Tibial artery (tissue), 4 donors: Measurements from ENCODE around the gene MYZAP.

ENCODE experiments used
- DNase-seq, 2 donors: peaks; one replicate each; pipeline ENCODE4 v3.0.0-alpha.2; 2019
- H3K27ac ChIP-seq, 2 donors: fragments of 200-600 bp; sonication (generic) in 1 of 2; 1 replicate in 1 of 2; 2 replicates in 1 of 2; pipeline ENCODE4 v1.5.1; 2018 to 2019; ENCODE audit warnings: mild to moderate bottlenecking in 1 of 2
- H3K27me3 ChIP-seq, 2 donors: fragments of 200-600 bp; sonication (generic) in 1 of 2; one replicate each; pipeline versions ENCODE4 v1.5.1 to v1.6.0; 2016 to 2019
- H3K36me3 ChIP-seq, 3 donors: fragments of 200-600 bp; sonication (generic) in 2 of 3; one replicate each; pipeline ENCODE4 v1.5.1; 2016 to 2019; ENCODE audit warnings: mild to moderate bottlenecking in 2 of 3
- H3K4me1 ChIP-seq, 4 donors: fragments of 200-600 bp; sonication (generic) in 2 of 4; 1 replicate in 3 of 4; 2 replicates in 1 of 4; pipeline ENCODE4 v1.5.1; 2016 to 2019
- H3K4me3 ChIP-seq, 2 donors: fragments of 200-600 bp; sonication (generic) in 1 of 2; 1 replicate in 1 of 2; 2 replicates in 1 of 2; pipeline ENCODE4 v1.5.1; 2018 to 2019; ENCODE audit warnings: mild to moderate bottlenecking in 2 of 2
- H3K9me3 ChIP-seq, 3 donors: fragments of 200-600 bp; sonication (generic) in 1 of 3; one replicate each; pipeline ENCODE4 v1.5.1; 2016 to 2019
- intact Hi-C: fragments of 100-400 bp; cut with DNase I; formaldehyde crosslinking; loops from one replicate; pipeline ENCODE4 v1.15.0; 2023; ENCODE audit warnings: low total_unique reads
- TF ChIP-seq, protein P1 (sequence below), 2 experiments: fragments of 200-600 bp in 1 of 2; fragments of 450-650 bp in 1 of 2; IDR thresholded peaks; one replicate each; pipeline ENCODE4 v1.5.1; 2017 to 2019; ENCODE audit warnings: antibody characterized with exemption in 2 of 2, mild to moderate bottlenecking in 1 of 2, moderate library complexity in 1 of 2

The MYZAP gene

DNA sequence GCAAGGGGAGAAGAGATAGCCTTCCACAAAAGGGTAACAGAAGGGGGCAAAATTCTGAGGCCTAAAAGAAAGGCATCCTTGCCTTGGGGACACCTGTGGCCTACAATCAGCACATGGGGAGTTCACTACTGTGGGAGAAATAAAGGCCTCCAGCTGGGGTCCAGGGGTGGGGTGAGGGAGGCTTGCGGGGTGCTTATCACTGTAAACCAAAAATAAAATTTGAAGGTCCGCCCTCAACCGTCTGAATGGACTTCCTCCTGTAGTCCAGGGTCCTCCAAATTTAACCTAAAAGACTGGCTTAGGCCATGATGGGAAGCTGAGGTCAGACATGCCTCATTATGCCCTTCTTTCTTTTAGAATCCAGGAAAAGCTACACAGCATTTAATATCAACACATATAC is 112.7 kb downstream of the MYZAP start:
- peaks cover 0 to 18% (median 12%) of the 10 kb centered on the region in 4 donors for H3K4me1 ChIP-seq
- no peak overlapping the region for H3K27ac ChIP-seq
- peaks cover 0 to 5% (median 0%) of the 10 kb centered on the region in 3 donors for H3K36me3 ChIP-seq
- intact Hi-C loops = no loop called here
- H3K9me3 ChIP-seq = no peaks in the 10 kb centered on the region
- H3K27me3 ChIP-seq = no peaks in the 10 kb centered on the region
- TF ChIP-seq, protein P1, sequence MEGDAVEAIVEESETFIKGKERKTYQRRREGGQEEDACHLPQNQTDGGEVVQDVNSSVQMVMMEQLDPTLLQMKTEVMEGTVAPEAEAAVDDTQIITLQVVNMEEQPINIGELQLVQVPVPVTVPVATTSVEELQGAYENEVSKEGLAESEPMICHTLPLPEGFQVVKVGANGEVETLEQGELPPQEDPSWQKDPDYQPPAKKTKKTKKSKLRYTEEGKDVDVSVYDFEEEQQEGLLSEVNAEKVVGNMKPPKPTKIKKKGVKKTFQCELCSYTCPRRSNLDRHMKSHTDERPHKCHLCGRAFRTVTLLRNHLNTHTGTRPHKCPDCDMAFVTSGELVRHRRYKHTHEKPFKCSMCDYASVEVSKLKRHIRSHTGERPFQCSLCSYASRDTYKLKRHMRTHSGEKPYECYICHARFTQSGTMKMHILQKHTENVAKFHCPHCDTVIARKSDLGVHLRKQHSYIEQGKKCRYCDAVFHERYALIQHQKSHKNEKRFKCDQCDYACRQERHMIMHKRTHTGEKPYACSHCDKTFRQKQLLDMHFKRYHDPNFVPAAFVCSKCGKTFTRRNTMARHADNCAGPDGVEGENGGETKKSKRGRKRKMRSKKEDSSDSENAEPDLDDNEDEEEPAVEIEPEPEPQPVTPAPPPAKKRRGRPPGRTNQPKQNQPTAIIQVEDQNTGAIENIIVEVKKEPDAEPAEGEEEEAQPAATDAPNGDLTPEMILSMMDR (IDR thresholded peaks at IDR 0.05) = no peak
- no peak overlapping the region for H3K4me3 ChIP-seq
- DNase-seq = no peak

DNA sequence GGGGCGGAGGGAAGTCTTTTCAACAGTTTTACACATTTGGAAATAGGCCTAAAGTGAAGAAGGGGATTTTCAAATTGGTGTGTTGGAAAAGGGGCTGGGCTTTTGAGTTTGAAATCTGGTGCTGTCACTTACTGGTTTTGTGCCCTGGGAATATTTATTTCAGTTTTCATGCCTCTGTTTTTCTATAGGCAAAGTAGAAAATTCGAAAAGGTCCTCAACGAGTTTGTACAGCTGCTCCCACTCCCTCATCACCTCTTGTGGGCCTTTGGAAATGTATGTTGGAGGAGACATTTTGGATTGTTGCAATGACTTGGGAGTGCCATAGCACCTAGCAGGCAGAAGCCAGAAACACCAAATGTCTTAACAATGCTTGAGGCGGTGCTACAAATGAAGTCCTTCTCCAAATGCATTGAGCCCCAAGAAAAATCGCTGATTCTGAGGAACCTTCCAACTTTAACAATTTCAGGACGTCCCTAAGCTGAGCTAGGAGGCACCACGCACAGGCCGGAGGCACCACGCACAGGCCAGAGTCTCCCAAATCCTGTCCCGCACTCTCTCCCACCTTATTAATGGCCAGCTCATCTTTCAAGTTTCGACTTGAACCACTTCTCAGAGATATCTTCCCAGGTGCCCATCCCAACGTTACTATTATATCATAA is 114.2 kb downstream of the MYZAP start:
- Histone ChIP-seq H3K36me3 (peaks cover 5 to 9% (median 5%) of the 10 kb centered on the region in 3 donors), H3K4me3 (peak overlapping the region; percentile 74 to 76), H3K27me3 (no peaks in the 10 kb centered on the region), H3K4me1 (peaks cover 0 to 32% (median 19%) of the 10 kb centered on the region in 4 donors), H3K27ac (peak overlapping the region; percentile 93 to 94), H3K9me3 (no peaks in the 10 kb centered on the region)
- no peak for DNase-seq
- TF ChIP-seq, protein P1 (IDR thresholded peaks at IDR 0.05) = no peak
- intact Hi-C loops = no loop called here

DNA sequence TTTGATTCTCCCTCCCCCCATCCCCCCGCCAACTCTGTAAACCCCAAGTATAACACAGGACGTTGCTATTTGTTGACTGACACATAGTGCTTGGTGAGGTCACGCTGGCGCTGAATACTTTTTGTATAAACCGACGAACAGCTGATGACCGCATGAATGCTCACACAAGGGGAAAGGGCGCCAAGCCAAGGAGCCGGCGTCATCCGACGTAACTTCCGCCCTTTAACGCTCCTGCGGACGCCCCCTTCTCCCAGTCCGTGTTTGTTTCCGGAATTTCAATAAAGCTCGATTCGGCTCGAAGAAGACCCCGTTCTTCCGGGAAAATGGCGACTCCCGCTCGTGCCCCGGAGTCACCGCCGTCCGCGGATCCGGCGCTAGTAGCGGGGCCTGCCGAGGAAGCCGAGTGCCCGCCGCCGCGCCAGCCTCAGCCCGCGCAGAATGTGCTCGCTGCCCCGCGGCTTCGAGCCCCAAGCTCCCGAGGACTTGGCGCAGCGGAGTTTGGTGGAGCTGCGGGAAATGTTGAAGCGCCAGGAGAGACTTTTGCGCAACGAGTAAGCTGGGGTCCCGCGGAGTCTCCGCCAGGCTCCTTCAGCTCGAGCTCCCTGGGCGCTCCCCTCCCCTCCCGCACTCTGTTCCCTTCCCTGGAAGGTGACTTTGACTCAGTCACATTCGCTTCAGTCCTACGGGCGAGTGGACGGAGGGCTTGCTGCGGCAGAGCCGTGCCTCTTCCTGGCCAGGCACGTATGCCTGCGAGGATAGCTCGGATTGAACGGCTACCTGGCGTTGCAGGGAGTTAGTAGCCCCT is 114.9 kb downstream of the MYZAP start, which contains the start of gene POLR2M:
Gene POLR2M, plus strand, starts transcription at position 310 of the 805 bp plus-strand sequence. Its CDS starts 129 bp downstream, at position 439.
- peaks cover 0 to 38% (median 22%) of the 10 kb centered on the region in 4 donors for H3K4me1 ChIP-seq
- H3K36me3 ChIP-seq = peaks cover 10 to 17% (median 12%) of the 10 kb centered on the region in 3 donors
- H3K27ac ChIP-seq = peak within 1 kb of the TSS; percentile 93 to 94
- intact Hi-C loops = no loop called here
- peak within 1 kb of the TSS; percentile 74 to 76 for H3K4me3 ChIP-seq
- H3K9me3 ChIP-seq = no peaks in the 10 kb centered on the region
- peak; percentile 96 to 98 for DNase-seq
- no peaks in the 10 kb centered on the region for H3K27me3 ChIP-seq
- TF ChIP-seq, protein P1 (IDR thresholded peaks at IDR 0.05) = peak in 1 of 2 experiments; percentile 3

DNA sequence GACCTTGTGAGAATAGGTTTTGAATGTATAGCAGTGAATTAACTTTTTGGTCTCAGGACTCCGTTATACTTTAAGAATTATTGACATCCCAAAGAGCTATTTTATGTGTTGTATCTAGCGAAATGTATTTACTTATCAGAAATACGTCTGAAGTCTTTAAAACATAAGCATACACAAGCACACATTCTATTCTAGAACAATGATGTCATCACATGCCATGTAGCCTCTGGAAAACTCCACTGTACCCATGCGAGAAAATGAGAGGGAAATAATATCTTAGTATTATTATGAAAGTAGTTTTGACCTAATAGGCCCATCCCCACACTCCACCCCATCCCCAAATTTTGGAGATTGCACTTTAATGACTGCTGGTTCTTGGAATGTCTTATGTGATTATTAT is 116.3 kb downstream of the MYZAP start:
- H3K4me3 ChIP-seq = peak overlapping the region; percentile 74 to 76
- TF ChIP-seq, protein P1 (IDR thresholded peaks at IDR 0.05) = no peak
- intact Hi-C loops = no loop called here
- no peaks in the 10 kb centered on the region for H3K9me3 ChIP-seq
- H3K27ac ChIP-seq = peak overlapping the region; percentile 93 to 94
- H3K4me1 ChIP-seq = peaks cover 0 to 38% (median 22%) of the 10 kb centered on the region in 4 donors
- H3K36me3 ChIP-seq = peaks cover 25 to 31% (median 27%) of the 10 kb centered on the region in 3 donors
- no peak for DNase-seq
- H3K27me3 ChIP-seq = no peaks in the 10 kb centered on the region

DNA sequence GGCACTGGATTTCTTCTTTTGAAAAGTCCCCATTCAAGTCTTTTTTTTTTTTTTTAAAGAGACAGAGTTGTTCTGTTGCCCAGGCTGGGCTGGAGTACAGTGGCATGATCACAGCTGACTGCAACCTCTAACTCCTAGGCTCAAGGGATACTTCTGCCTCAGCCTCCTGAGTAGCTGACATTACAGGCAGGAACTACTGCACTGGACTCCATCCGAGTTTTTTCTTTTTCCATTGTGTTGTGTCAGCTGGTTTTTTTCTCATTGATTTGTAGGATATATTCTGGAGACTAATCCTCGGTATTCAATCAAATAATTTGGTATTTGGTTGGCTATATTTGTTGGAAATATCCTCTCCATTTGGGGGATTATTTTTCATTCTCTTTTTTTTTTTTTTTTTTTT is 126.6 kb downstream of the MYZAP start:
- no peak overlapping the region for H3K4me3 ChIP-seq
- TF ChIP-seq, protein P1 (IDR thresholded peaks at IDR 0.05) = no peak
- H3K36me3 ChIP-seq = peaks cover 17 to 39% (median 31%) of the 10 kb centered on the region in 3 donors
- H3K27me3 ChIP-seq = no peaks in the 10 kb centered on the region
- H3K9me3 ChIP-seq = no peaks in the 10 kb centered on the region
- DNase-seq = no peak
- intact Hi-C loops = loop anchor here (5.0 kb wide), 1 partner anchor 41 kb away; no protein-coding TSS in a partner anchor
- H3K4me1 ChIP-seq = peaks cover 0 to 5% (median 2%) of the 10 kb centered on the region in 4 donors
- H3K27ac ChIP-seq = no peak overlapping the region
